ENCODE measurements around the gene FAAP20. TPM values are rescaled to one million over a fixed set of nuclear protein-coding genes. Genes with fewer than 3 reads are reported as not detected.

The FAAP20 gene
- total RNA-seq, 2 experiments from 2014 or later = 69.7 to 84.4 TPM

- DNase-seq (no peak), ATAC-seq (no peak)
- ChIA-PET POLR2A (interaction anchor here (0.6 to 0.7 kb wide), 3 partner anchors 42 to 399 kb away, joined by 3 to 4 read pairs (median 3); no protein-coding TSS in a partner anchor), CTCF (interaction anchor here (0.6 to 2.2 kb wide), 23 partner anchors 9 to 256 kb away, joined by 3 to 11 read pairs (median 4); partner anchors contain the start of gene FAAP20)
- intact Hi-C loops (cut with DNase I, micrococcal nuclease) = no loop called here
- Mint-ChIP-seq H3K27me3 (no peaks in the 10 kb centered on the region), H3K27ac (peak overlapping the region; percentile 52), H3K36me3 (ENCODE audit: low read depth) (no peaks in the 10 kb centered on the region), H3K9me3 (ENCODE audit: low read depth) (no peaks in the 10 kb centered on the region), H3K4me1 (peaks cover 2% of the 10 kb centered on the region), H3K4me3 (peak overlapping the region; percentile 61)
These were observed 19.5 kb downstream of the FAAP20 start for GRCh38 chr1:2175055-2175414.

- peak overlapping the region; percentile 61 for H3K4me3 Mint-ChIP-seq
- peak; percentile 80 for ATAC-seq
- H3K27ac Mint-ChIP-seq = peak overlapping the region; percentile 52
- DNase-seq = peak; percentile 73
- H3K36me3 Mint-ChIP-seq (ENCODE audit: low read depth) = no peaks in the 10 kb centered on the region
- no peaks in the 10 kb centered on the region for H3K9me3 Mint-ChIP-seq (ENCODE audit: low read depth)
- ChIA-PET CTCF (interaction anchor here (0.6 to 2.2 kb wide), 32 partner anchors 9 to 256 kb away, joined by 3 to 11 read pairs (median 3); partner anchors contain the start of gene FAAP20), POLR2A (interaction anchor here (0.6 to 0.7 kb wide), 3 partner anchors 41 to 398 kb away, joined by 3 to 4 read pairs (median 3); no protein-coding TSS in a partner anchor)
- peaks cover 2% of the 10 kb centered on the region for H3K4me1 Mint-ChIP-seq
- intact Hi-C loops (cut with DNase I, micrococcal nuclease) = loop anchor here (1.0 to 5.0 kb wide), 4 partner anchors 42 to 212 kb away; no protein-coding TSS in a partner anchor
- H3K27me3 Mint-ChIP-seq = no peaks in the 10 kb centered on the region
These were observed 20.1 kb downstream of the FAAP20 start for GRCh38 chr1:2174348-2175054.

- intact Hi-C loops (cut with DNase I, micrococcal nuclease) = loop anchor here (1.0 to 5.0 kb wide), 4 partner anchors 41 to 211 kb away; no protein-coding TSS in a partner anchor
- Mint-ChIP-seq H3K27me3 (no peaks in the 10 kb centered on the region), H3K36me3 (ENCODE audit: low read depth) (no peaks in the 10 kb centered on the region), H3K4me1 (peaks cover 2% of the 10 kb centered on the region), H3K4me3 (no peak overlapping the region), H3K9me3 (ENCODE audit: low read depth) (no peaks in the 10 kb centered on the region), H3K27ac (no peak overlapping the region)
- POLR2A ChIA-PET = no interaction called here
- CTCF ChIA-PET = interaction anchor here (0.6 to 2.2 kb wide), 23 partner anchors 10 to 214 kb away, joined by 3 to 11 read pairs (median 4); partner anchors contain the start of gene FAAP20
- ATAC-seq (no peak), DNase-seq (no peak)
These were observed 20.8 kb downstream of the FAAP20 start for GRCh38 chr1:2173546-2174347.

GRCh38 chr1:2172551-2173146 lies 21.9 kb downstream of the FAAP20 start:
- POLR2A ChIA-PET = no interaction called here
- no peak overlapping the region for H3K27ac Mint-ChIP-seq

GRCh38 chr1:2172012-2172411 lies 22.6 kb downstream of the FAAP20 start:
- intact Hi-C loops (cut with DNase I, micrococcal nuclease) = loop anchor here (5.0 kb wide), 2 partner anchors 80 to 210 kb away; no protein-coding TSS in a partner anchor
- ChIA-PET POLR2A (no interaction called here), CTCF (interaction anchor here (0.6 kb wide), 1 partner anchor 146 kb away, joined by 3 read pairs; no protein-coding TSS in a partner anchor)
- Mint-ChIP-seq H3K36me3 (ENCODE audit: low read depth) (peaks cover 2% of the 10 kb centered on the region), H3K4me3 (no peak overlapping the region), H3K27me3 (no peaks in the 10 kb centered on the region), H3K4me1 (peaks cover 2% of the 10 kb centered on the region), H3K27ac (no peak overlapping the region), H3K9me3 (ENCODE audit: low read depth) (no peaks in the 10 kb centered on the region)
- DNase-seq (no peak), ATAC-seq (no peak)

More at GRCh38 chr1:2172551-2173146, 21.9 kb downstream of the FAAP20 start:
- Mint-ChIP-seq H3K4me3 (no peak overlapping the region), H3K4me1 (peaks cover 2% of the 10 kb centered on the region), H3K36me3 (ENCODE audit: low read depth) (peaks cover 2% of the 10 kb centered on the region), H3K9me3 (ENCODE audit: low read depth) (no peaks in the 10 kb centered on the region), H3K27me3 (no peaks in the 10 kb centered on the region)
- CTCF ChIA-PET = interaction anchor here (0.6 to 1.1 kb wide), 2 partner anchors 14 to 145 kb away, joined by 3 to 4 read pairs; no protein-coding TSS in a partner anchor
- DNase-seq = no peak
- ATAC-seq = no peak
- intact Hi-C loops (cut with DNase I, micrococcal nuclease) = loop anchor here (5.0 kb wide), 2 partner anchors 80 to 210 kb away; no protein-coding TSS in a partner anchor

GRCh38 chr1:2170211-2170610 lies 24.4 kb downstream of the FAAP20 start:
- no peak overlapping the region for H3K27ac Mint-ChIP-seq
- ATAC-seq = no peak
- ChIA-PET POLR2A (no interaction called here), CTCF (no interaction called here)
- H3K9me3 Mint-ChIP-seq (ENCODE audit: low read depth) = no peaks in the 10 kb centered on the region
- peaks cover 2% of the 10 kb centered on the region for H3K36me3 Mint-ChIP-seq (ENCODE audit: low read depth)
- no peak for DNase-seq
- intact Hi-C loops (cut with DNase I, micrococcal nuclease) = loop anchor here (5.0 kb wide), 2 partner anchors 78 to 208 kb away; no protein-coding TSS in a partner anchor
- H3K4me1 Mint-ChIP-seq = peaks cover 2% of the 10 kb centered on the region
- H3K4me3 Mint-ChIP-seq = no peak overlapping the region
- no peaks in the 10 kb centered on the region for H3K27me3 Mint-ChIP-seq

- Mint-ChIP-seq H3K9me3 (ENCODE audit: low read depth) (no peaks in the 10 kb centered on the region), H3K4me3 (no peak overlapping the region), H3K4me1 (peaks cover under 1% of the 10 kb centered on the region), H3K27me3 (no peaks in the 10 kb centered on the region), H3K27ac (no peak overlapping the region), H3K36me3 (ENCODE audit: low read depth) (peaks cover 2% of the 10 kb centered on the region)
- intact Hi-C loops (cut with DNase I, micrococcal nuclease) = no loop called here
- CTCF ChIA-PET = no interaction called here
- POLR2A ChIA-PET = no interaction called here
- no peak for DNase-seq
- ATAC-seq = no peak
These were observed 25.3 kb downstream of the FAAP20 start for GRCh38 chr1:2169200-2169836.

GRCh38 chr1:2168535-2168934 lies 26.0 kb downstream of the FAAP20 start:
- no peak for ATAC-seq

GRCh38 chr1:2168090-2168489 lies 26.5 kb downstream of the FAAP20 start:
- H3K4me1 Mint-ChIP-seq = no peaks in the 10 kb centered on the region
- H3K4me3 Mint-ChIP-seq = no peak overlapping the region
- ATAC-seq (no peak), DNase-seq (no peak)
- H3K27ac Mint-ChIP-seq = no peak overlapping the region
- no peaks in the 10 kb centered on the region for H3K27me3 Mint-ChIP-seq
- ChIA-PET CTCF (interaction anchor here (0.7 kb wide), 1 partner anchor 42 kb away, joined by 3 read pairs; no protein-coding TSS in a partner anchor), POLR2A (no interaction called here)
- H3K36me3 Mint-ChIP-seq (ENCODE audit: low read depth) = peaks cover 2% of the 10 kb centered on the region
- no peaks in the 10 kb centered on the region for H3K9me3 Mint-ChIP-seq (ENCODE audit: low read depth)
- intact Hi-C loops (cut with DNase I, micrococcal nuclease) = no loop called here

More at GRCh38 chr1:2168535-2168934, 26.0 kb downstream of the FAAP20 start:
- Mint-ChIP-seq H3K9me3 (ENCODE audit: low read depth) (no peaks in the 10 kb centered on the region), H3K27ac (no peak overlapping the region), H3K4me1 (no peaks in the 10 kb centered on the region), H3K36me3 (ENCODE audit: low read depth) (peaks cover 2% of the 10 kb centered on the region), H3K4me3 (no peak overlapping the region), H3K27me3 (no peaks in the 10 kb centered on the region)
- no peak for DNase-seq
- intact Hi-C loops (cut with DNase I, micrococcal nuclease) = no loop called here
- POLR2A ChIA-PET = no interaction called here
- CTCF ChIA-PET = no interaction called here

- ChIA-PET CTCF (no interaction called here), POLR2A (no interaction called here)
- H3K36me3 Mint-ChIP-seq (ENCODE audit: low read depth) = peaks cover 5% of the 10 kb centered on the region
- no peaks in the 10 kb centered on the region for H3K9me3 Mint-ChIP-seq (ENCODE audit: low read depth)
- intact Hi-C loops (cut with DNase I, micrococcal nuclease) = no loop called here
- DNase-seq (no peak), ATAC-seq (no peak)
- H3K27me3 Mint-ChIP-seq = no peaks in the 10 kb centered on the region
- peaks cover 6% of the 10 kb centered on the region for H3K4me1 Mint-ChIP-seq
- H3K4me3 Mint-ChIP-seq = no peak overlapping the region
- no peak overlapping the region for H3K27ac Mint-ChIP-seq
These were observed 27.9 kb downstream of the FAAP20 start for GRCh38 chr1:2166695-2167094.

GRCh38 chr1:2166254-2166653 lies 28.3 kb downstream of the FAAP20 start:
- no peak for DNase-seq
- Mint-ChIP-seq H3K4me1 (peaks cover 6% of the 10 kb centered on the region), H3K9me3 (ENCODE audit: low read depth) (no peaks in the 10 kb centered on the region), H3K36me3 (ENCODE audit: low read depth) (peaks cover 5% of the 10 kb centered on the region), H3K27me3 (no peaks in the 10 kb centered on the region), H3K4me3 (no peak overlapping the region), H3K27ac (no peak overlapping the region)
- CTCF ChIA-PET = interaction anchor here (1.1 kb wide), 1 partner anchor 8 kb away, joined by 4 read pairs; no protein-coding TSS in a partner anchor
- no peak for ATAC-seq
- intact Hi-C loops (cut with DNase I, micrococcal nuclease) = no loop called here
- POLR2A ChIA-PET = no interaction called here

Data from activated CD4-positive, alpha-beta T cell treated with anti-CD3 and anti-CD28 coated beads for 36 hours (primary cell).